ENCODE results near the gene GPR146. TPM values are rescaled to one million over a fixed set of nuclear protein-coding genes. Genes with fewer than 3 reads are reported as not detected.

Gene GPR146
- total RNA-seq, 2 donors from 2014 or later = 13.4 to 18.6 TPM

- no peaks in the 10 kb centered on the region for H3K27me3 ChIP-seq
- TF ChIP-seq CTCF (IDR thresholded peaks at IDR 0.05) = no peak
- H3K4me1 ChIP-seq = no peaks in the 10 kb centered on the region
- DNase-seq (ENCODE audit: low spot score) = no peak
- H3K4me3 ChIP-seq = no peak overlapping the region
- H3K9me3 ChIP-seq = no peaks in the 10 kb centered on the region
- peaks cover 20% of the 10 kb centered on the region for H3K36me3 ChIP-seq
- no peak overlapping the region for H3K27ac ChIP-seq
Observed at GRCh38 chr7:1004018-1004852, 40.1 kb upstream of the GPR146 start.

GRCh38 chr7:1005303-1005702 lies 39.0 kb upstream of the GPR146 start:
- TF ChIP-seq CTCF (IDR thresholded peaks at IDR 0.05) = no peak
- Histone ChIP-seq H3K4me1 (no peaks in the 10 kb centered on the region), H3K27ac (no peak overlapping the region), H3K36me3 (peaks cover 22% of the 10 kb centered on the region), H3K9me3 (no peaks in the 10 kb centered on the region), H3K27me3 (no peaks in the 10 kb centered on the region), H3K4me3 (no peak overlapping the region)
- no peak for DNase-seq (ENCODE audit: low spot score)

DNA sequence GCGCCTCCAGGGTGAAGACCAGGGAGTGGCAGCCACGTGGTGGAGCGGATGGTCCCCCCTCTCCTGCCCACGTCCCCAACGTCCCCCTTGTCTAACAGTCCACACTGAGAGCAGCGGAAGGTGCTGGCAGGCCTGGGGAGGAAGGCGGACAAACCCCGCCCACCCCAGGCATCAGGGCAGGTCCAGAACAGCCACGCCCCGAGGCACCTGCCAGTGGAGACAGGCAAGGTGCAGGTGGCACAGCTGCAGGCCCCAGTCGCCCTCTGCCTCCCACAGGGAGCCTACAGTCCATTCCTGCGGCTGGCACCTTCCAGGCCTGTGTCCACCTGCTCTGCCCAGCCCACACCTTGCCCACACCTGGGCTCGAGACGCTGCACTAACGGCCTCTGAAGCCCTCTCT lies 36.4 kb upstream of the GPR146 start:
- H3K27me3 ChIP-seq = no peaks in the 10 kb centered on the region
- TF ChIP-seq CTCF (IDR thresholded peaks at IDR 0.05) = no peak
- H3K9me3 ChIP-seq = no peaks in the 10 kb centered on the region
- no peak overlapping the region for H3K27ac ChIP-seq
- no peaks in the 10 kb centered on the region for H3K4me1 ChIP-seq
- no peak for DNase-seq (ENCODE audit: low spot score)
- H3K36me3 ChIP-seq = peaks cover 22% of the 10 kb centered on the region
- no peak overlapping the region for H3K4me3 ChIP-seq

DNA sequence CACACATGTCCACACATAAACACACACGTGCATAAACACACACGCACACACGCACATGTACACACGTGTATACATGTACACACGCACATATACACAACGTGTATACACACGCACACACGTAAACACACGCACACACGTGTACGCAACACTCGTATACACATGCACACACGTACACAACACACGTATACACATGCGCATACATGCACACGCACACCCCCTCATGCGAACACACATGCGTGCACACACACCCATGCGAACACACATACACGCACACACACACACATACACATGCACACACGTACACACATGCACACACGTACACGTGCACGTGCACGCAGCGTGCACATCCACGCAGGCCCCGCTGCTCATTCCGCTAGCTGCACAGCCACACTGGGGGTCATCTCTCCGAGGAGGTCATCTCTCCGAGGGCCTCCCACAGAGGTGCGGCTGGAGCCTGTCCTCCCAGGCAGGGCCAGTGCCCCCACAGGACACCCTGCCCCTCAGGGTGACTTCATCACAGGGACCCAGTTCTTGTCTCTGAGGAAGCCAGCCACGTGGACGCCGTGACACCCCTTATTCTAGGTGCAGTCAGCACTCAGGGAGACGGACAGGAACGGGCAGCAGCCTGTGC lies 35.5 kb upstream of the GPR146 start:
- DNase-seq (ENCODE audit: low spot score) = no peak
- H3K4me1 ChIP-seq = no peaks in the 10 kb centered on the region
- H3K27ac ChIP-seq = no peak overlapping the region
- H3K27me3 ChIP-seq = no peaks in the 10 kb centered on the region
- no peak for TF ChIP-seq CTCF (IDR thresholded peaks at IDR 0.05)
- no peak overlapping the region for H3K4me3 ChIP-seq
- H3K9me3 ChIP-seq = no peaks in the 10 kb centered on the region
- peaks cover 22% of the 10 kb centered on the region for H3K36me3 ChIP-seq

- Histone ChIP-seq H3K36me3 (peaks cover 22% of the 10 kb centered on the region), H3K27me3 (no peaks in the 10 kb centered on the region), H3K27ac (no peak overlapping the region), H3K4me3 (no peak overlapping the region), H3K9me3 (no peaks in the 10 kb centered on the region), H3K4me1 (no peaks in the 10 kb centered on the region)
- TF ChIP-seq CTCF (IDR thresholded peaks at IDR 0.05) = no peak
- DNase-seq (ENCODE audit: low spot score) = no peak
Observed at GRCh38 chr7:1009747-1010146, 34.6 kb upstream of the GPR146 start.

All from right atrium auricular region (tissue), 2 donors.